HepG2 (cell line): ENCODE data around the gene OR11L1. TPM values are rescaled to one million over a fixed set of nuclear protein-coding genes. Genes with fewer than 3 reads are reported as not detected.

Experiments used
- ATAC-seq: fragments of 200-7000 bp; cut with Tn5 transposase; 3 replicates; pipeline ENCODE4 v1.9.1; 2020; ENCODE audit warnings: mild to moderate bottlenecking, moderate library complexity
- BruUV-seq: library from RNA; stranded (reverse); fragments of 400-500 nt; replicated peaks from 2 replicates; lab custom pipeline; 2021; lab: Mats Ljungman, UMichigan
- CTCF ChIA-PET: fragments of 300-600 bp; formaldehyde crosslinking; extraction: SDS; loops from one replicate; lab custom pipeline; 2021; ENCODE audit warnings: low total read pairs, inconsistent platforms, low intra/inter-chr PET ratio; lab: Yijun Ruan, JAX
- POLR2A ChIA-PET: fragments of 350-600 bp; sonication (Branson Sonifier 250); formaldehyde crosslinking; loops from one replicate; lab custom pipeline; 2020; ENCODE audit warnings: antibody characterized with exemption, inconsistent platforms; lab: Yijun Ruan, JAX
- DNase-seq: peaks from one replicate; pipeline ENCODE4 v3.0.0-alpha.2; 2015; ENCODE audit warnings: low spot score
- FAIRE-seq: peaks from 3 replicates; lab custom pipeline; 2011; peaks lifted over from hg19 to GRCh38; lab: Jason Lieb, UNC
- H2AFZ ChIP-seq: one replicate; pipeline ENCODE4 v1.6.1; 2011; ENCODE audit warnings: low read length, inconsistent platforms
- H3K27ac ChIP-seq: fragments of 300-600 bp; 3 replicates; pipeline ENCODE4 v1.8.0; 2011; ENCODE audit warnings: mixed run types, mild to moderate bottlenecking, mixed read lengths, low read length, inconsistent platforms; ENCODE audit not compliant: insufficient read depth; ENCODE audit errors: extremely low read length
- H3K27me3 ChIP-seq, 2 experiments: fragments of 200-600 bp in 1 of 2; 2 replicates in 1 of 2; 3 replicates in 1 of 2; pipeline versions ENCODE4 v1.6.0 to v1.8.0; 2011; ENCODE audit warnings: low read length in 2 of 2, mild to moderate bottlenecking in 2 of 2, moderate library complexity in 2 of 2, inconsistent platforms in 1 of 2; ENCODE audit not compliant: insufficient read depth in 2 of 2, control insufficient read depth in 1 of 2
- H3K36me3 ChIP-seq, 2 experiments: fragments of 200-600 bp in 1 of 2; replicated peaks in 1 of 2; 2 replicates in 1 of 2; 3 replicates in 1 of 2; pipeline versions ENCODE4 v1.5.1 to v1.8.0; 2011; ENCODE audit warnings: low read length in 2 of 2, inconsistent platforms in 1 of 2; ENCODE audit not compliant: insufficient read depth in 2 of 2, control insufficient read depth in 1 of 2
- H3K4me1 ChIP-seq: 2 replicates; pipeline ENCODE4 v1.5.1; 2012; ENCODE audit warnings: low read length, inconsistent platforms; ENCODE audit not compliant: insufficient read depth
- H3K4me2 ChIP-seq: 2 replicates; pipeline ENCODE4 v1.6.0; 2011; ENCODE audit warnings: low read depth, low read length, inconsistent platforms
- H3K4me3 ChIP-seq, 3 experiments: fragments of 200-600 bp in 1 of 3; sonication (generic), shearing (Covaris generic) in 1 of 3; replicated peaks in 1 of 3; 2 replicates each; pipeline ENCODE4 v1.5.1; 2011 to 2016; ENCODE audit warnings: low read length in 3 of 3, inconsistent platforms in 2 of 3, low read depth in 2 of 3, mild to moderate bottlenecking in 2 of 3, control low read depth in 1 of 3, mixed read lengths in 1 of 3; ENCODE audit not compliant: insufficient read depth in 1 of 3
- H3K79me2 ChIP-seq: one replicate; pipeline ENCODE4 v1.6.1; 2011; ENCODE audit warnings: low read length, inconsistent platforms; ENCODE audit not compliant: insufficient read depth
- H3K9ac ChIP-seq: 2 replicates; pipeline ENCODE4 v1.6.0; 2011; ENCODE audit warnings: mild to moderate bottlenecking, low read depth, low read length, inconsistent platforms; ENCODE audit not compliant: insufficient read depth
- H3K9me3 ChIP-seq: 2 replicates; pipeline ENCODE4 v1.5.1; 2012; ENCODE audit warnings: mild to moderate bottlenecking, low read length
- H4K20me1 ChIP-seq: 2 replicates; pipeline ENCODE4 v1.6.0; 2011; ENCODE audit warnings: inconsistent platforms, mild to moderate bottlenecking, low read length, moderate library complexity; ENCODE audit not compliant: insufficient read depth
- CBFB ChIP-seq: sonication (generic); formaldehyde crosslinking; IDR thresholded peaks from 2 replicates; pipeline ENCODE4 v1.4.0; 2020; ENCODE audit warnings: missing genetic modification reagents
- IKZF4 ChIP-seq: sonication (generic); formaldehyde crosslinking; IDR thresholded peaks from 2 replicates; pipeline ENCODE4 v1.5.1; 2020; ENCODE audit warnings: borderline replicate concordance, mild to moderate bottlenecking, low read depth, missing genetic modification reagents; ENCODE audit errors: not compliant biosample characterization
- NKX3-1 ChIP-seq: sonication (generic); formaldehyde crosslinking; IDR thresholded peaks from 2 replicates; pipeline ENCODE4 v1.5.0; 2020; ENCODE audit warnings: missing genetic modification reagents
- ZBTB1 ChIP-seq: sonication (generic); formaldehyde crosslinking; IDR thresholded peaks from 2 replicates; pipeline ENCODE4 v1.4.0; 2020; ENCODE audit warnings: missing genetic modification reagents, borderline replicate concordance
- ZNF10 ChIP-seq: sonication (generic); formaldehyde crosslinking; IDR thresholded peaks from 2 replicates; pipeline ENCODE4 v1.4.0; 2020; ENCODE audit warnings: mild to moderate bottlenecking, low read depth, missing genetic modification reagents, borderline replicate concordance
- ZNF253 ChIP-seq: sonication (generic); formaldehyde crosslinking; IDR thresholded peaks from 2 replicates; pipeline ENCODE4 v1.8.0; 2022; ENCODE audit warnings: mild to moderate bottlenecking, missing genetic modification reagents, borderline replicate concordance
- ZNF317 ChIP-seq: sonication (generic); formaldehyde crosslinking; IDR thresholded peaks from 2 replicates; pipeline ENCODE4 v1.5.0; 2020; ENCODE audit warnings: mild to moderate bottlenecking, missing genetic modification reagents
- ZNF678 ChIP-seq: sonication (generic); formaldehyde crosslinking; IDR thresholded peaks from 2 replicates; pipeline ENCODE4 v1.4.0; 2020; ENCODE audit warnings: mild to moderate bottlenecking, missing genetic modification reagents
- ZNF781 ChIP-seq: sonication (generic); formaldehyde crosslinking; IDR thresholded peaks from 2 replicates; pipeline ENCODE4 v1.5.1; 2020; ENCODE audit warnings: borderline replicate concordance, mild to moderate bottlenecking, missing genetic modification reagents; ENCODE audit errors: not compliant biosample characterization
- ZSCAN12 ChIP-seq: sonication (generic); formaldehyde crosslinking; IDR thresholded peaks from 2 replicates; pipeline ENCODE4 v1.9.0; 2021; ENCODE audit warnings: mild to moderate bottlenecking, missing genetic modification reagents
- WGBS: methylation state at CpG from one replicate; pipeline ENCODE4 v1.1.6; 2017; ENCODE audit warnings: low lambda C conversion rate; 5-methylcytosine and 5-hydroxymethylcytosine counted together
- in situ Hi-C: cut with HindIII; loops from 2 replicates; pipeline ENCODE4 v1.10.0; 2017; ENCODE audit warnings: low pct_unique_long_range_greater_than_20kb; ENCODE audit not compliant: extremely low pct_ligation_motif_present
- intact Hi-C: fragments of 100-400 bp; cut with micrococcal nuclease; formaldehyde crosslinking; loops from one replicate; pipeline ENCODE4 v1.10.0; 2022; ENCODE audit not compliant: unreplicated experiment
- polyA plus RNA-seq, 8 experiments: library from polyadenylated mRNA; depleted of rRNA in 3 of 8; stranded (reverse) in 7 of 8; unstranded in 1 of 8; fragments of >200 nt; fragmentation: Illumina TruSeq in 4 of 8; extraction: Trizol in 4 of 8; gene quantifications; 2 replicates each; pipeline versions ENCODE4 v1.2.1 to v1.2.3, GENCODE V29; 2011 to 2016; ENCODE audit warnings: low read depth in 4 of 8, missing spikeins in 1 of 8, mixed read lengths in 1 of 8; ENCODE audit not compliant: insufficient read depth in 1 of 8
- total RNA-seq, 5 experiments: library from RNA; depleted of rRNA; stranded (reverse); fragments of >200 nt; fragmentation: Illumina TruSeq; extraction: Trizol; gene quantifications; 2 replicates each; pipeline ENCODE4 v1.2.3, GENCODE V29; 2016; ENCODE audit warnings: low read depth in 1 of 5
- TF ChIP-seq, protein P1 (sequence below): sonication (generic); formaldehyde crosslinking; IDR thresholded peaks from 2 replicates; pipeline ENCODE4 v1.4.0; 2020; ENCODE audit warnings: missing genetic modification reagents, borderline replicate concordance
- TF ChIP-seq, protein P2 (sequence below): sonication (generic); formaldehyde crosslinking; IDR thresholded peaks from 2 replicates; pipeline ENCODE4 v1.4.0; 2020; ENCODE audit warnings: missing genetic modification reagents, borderline replicate concordance

Gene OR11L1
- total and polyA plus RNA-seq, 2 of the 13 experiments (the other 11 are each of a cell fraction or from before 2014, with no cell fraction given): not detected

DNA sequence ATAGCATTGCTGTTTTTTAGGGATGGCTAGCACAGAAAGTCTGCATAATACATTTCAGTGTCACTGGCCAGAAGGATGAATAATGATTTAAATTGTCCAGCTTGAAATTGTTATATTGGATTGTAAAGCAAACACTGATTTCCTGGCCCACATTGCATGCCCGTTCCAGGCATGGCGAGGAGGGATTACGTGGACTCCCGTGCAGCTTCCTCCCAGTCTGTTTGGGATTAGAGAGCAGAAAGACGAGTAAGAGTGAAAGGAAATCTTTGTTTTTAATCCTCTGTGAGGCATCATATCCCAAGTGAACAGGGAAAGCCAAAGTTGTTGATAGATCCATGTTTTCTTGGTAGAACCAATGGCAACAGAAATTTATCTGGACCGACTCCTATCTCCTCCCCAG, 23.7 kb upstream of the OR11L1 start:
- H3K27me3 ChIP-seq: no peaks in the 10 kb centered on the region; a peak in 1 of 5 replicates
- CTCF ChIA-PET: no interaction called here
- DNase-seq (no peak), FAIRE-seq (no peak), ATAC-seq (no peak)
- no peak overlapping the region for H3K4me2 ChIP-seq
- no peaks in the 10 kb centered on the region for H3K4me1 ChIP-seq
- H4K20me1 ChIP-seq: no peaks in the 10 kb centered on the region
- intact Hi-C loops: no loop called here
- in situ Hi-C loops: no loop called here
- TF ChIP-seq ZBTB1 (CRISPR knock-in tag) (no peak), NKX3-1 (CRISPR knock-in tag) (no peak), IKZF4 (CRISPR knock-in tag) (no peak), ZNF781 (CRISPR knock-in tag) (no peak), ZNF253 (CRISPR knock-in tag) (no peak), ZNF10 (CRISPR knock-in tag) (no peak), CBFB (CRISPR knock-in tag) (no peak), ZSCAN12 (CRISPR knock-in tag) (no peak), ZNF317 (CRISPR knock-in tag) (no peak), ZNF678 (no peak)
- TF ChIP-seq, protein P1, sequence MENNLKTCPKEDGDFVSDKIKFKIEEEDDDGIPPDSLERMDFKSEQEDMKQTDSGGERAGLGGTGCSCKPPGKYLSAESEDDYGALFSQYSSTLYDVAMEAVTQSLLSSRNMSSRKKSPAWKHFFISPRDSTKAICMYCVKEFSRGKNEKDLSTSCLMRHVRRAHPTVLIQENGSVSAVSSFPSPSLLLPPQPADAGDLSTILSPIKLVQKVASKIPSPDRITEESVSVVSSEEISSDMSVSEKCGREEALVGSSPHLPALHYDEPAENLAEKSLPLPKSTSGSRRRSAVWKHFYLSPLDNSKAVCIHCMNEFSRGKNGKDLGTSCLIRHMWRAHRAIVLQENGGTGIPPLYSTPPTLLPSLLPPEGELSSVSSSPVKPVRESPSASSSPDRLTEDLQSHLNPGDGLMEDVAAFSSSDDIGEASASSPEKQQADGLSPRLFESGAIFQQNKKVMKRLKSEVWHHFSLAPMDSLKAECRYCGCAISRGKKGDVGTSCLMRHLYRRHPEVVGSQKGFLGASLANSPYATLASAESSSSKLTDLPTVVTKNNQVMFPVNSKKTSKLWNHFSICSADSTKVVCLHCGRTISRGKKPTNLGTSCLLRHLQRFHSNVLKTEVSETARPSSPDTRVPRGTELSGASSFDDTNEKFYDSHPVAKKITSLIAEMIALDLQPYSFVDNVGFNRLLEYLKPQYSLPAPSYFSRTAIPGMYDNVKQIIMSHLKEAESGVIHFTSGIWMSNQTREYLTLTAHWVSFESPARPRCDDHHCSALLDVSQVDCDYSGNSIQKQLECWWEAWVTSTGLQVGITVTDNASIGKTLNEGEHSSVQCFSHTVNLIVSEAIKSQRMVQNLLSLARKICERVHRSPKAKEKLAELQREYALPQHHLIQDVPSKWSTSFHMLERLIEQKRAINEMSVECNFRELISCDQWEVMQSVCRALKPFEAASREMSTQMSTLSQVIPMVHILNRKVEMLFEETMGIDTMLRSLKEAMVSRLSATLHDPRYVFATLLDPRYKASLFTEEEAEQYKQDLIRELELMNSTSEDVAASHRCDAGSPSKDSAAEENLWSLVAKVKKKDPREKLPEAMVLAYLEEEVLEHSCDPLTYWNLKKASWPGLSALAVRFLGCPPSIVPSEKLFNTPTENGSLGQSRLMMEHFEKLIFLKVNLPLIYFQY (CRISPR knock-in tag): no peak
- TF ChIP-seq, protein P2, sequence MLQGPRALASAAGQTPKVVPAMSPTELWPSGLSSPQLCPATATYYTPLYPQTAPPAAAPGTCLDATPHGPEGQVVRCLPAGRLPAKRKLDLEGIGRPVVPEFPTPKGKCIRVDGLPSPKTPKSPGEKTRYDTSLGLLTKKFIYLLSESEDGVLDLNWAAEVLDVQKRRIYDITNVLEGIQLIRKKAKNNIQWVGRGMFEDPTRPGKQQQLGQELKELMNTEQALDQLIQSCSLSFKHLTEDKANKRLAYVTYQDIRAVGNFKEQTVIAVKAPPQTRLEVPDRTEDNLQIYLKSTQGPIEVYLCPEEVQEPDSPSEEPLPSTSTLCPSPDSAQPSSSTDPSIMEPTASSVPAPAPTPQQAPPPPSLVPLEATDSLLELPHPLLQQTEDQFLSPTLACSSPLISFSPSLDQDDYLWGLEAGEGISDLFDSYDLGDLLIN (CRISPR knock-in tag): no peak
- H3K27ac ChIP-seq: no peak overlapping the region
- no TSS peak for BruUV-seq
- H3K9ac ChIP-seq: no peak overlapping the region
- WGBS: 39% methylated on average over 6 of the region's 6 CpGs
- H2AFZ ChIP-seq: no peak overlapping the region
- H3K36me3 ChIP-seq: no peaks in the 10 kb centered on the region
- POLR2A ChIA-PET: no interaction called here
- H3K9me3 ChIP-seq: 0 out of 2 replicates have a peak, but pooled peaks cover 5% of the 10 kb centered on the region
- no peak overlapping the region for H3K4me3 ChIP-seq
- H3K79me2 ChIP-seq: no peaks in the 10 kb centered on the region
